ENCODE data around the gene DOC2B.
"Not testable (repeated sequence)": the region's sequence is repeated elsewhere in the genome, so short reads cannot be mapped to it uniquely, and the experiment has no call there.

Gene DOC2B

DNA sequence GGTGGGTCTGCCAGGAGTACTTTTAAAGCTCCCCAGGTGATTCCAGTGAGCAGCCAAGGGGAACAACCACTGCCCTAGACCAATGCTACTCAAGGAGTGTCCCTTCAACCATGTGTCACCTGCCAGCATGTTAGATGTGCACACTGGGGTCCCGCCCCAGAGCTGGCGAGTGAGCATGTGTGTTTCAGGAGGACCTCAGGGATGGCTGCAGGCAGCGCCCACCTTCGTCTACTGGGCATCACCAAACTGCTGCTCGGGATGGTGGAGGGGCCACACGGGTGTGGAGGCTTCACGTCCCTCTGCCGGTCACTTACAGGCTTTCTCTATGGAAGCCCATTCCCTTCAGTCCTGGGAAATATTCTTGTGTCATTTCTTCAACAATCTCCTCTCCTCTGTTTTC is 29.0 kb upstream of the DOC2B start:
- no peak for DNase-seq

DNA sequence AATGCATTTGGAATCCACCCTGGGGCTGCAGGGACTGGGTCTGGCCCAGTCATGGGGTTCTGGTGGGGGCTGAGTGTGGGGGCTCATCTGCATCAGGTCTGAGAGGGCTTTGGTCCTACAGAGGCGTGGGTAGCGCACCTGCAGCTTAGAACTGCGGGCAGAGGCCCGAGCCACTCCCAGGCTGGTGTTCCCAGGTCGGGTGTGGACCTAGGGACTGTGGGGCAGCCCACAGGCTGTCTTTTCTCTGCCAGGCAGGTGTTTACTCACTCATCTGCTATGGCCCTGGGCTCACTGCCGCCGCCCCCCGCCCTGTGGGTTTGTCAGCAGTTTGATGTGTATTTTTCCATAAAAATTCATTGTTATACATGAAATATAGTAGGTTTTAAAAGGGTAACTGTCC is 27.0 kb upstream of the DOC2B start:
- DNase-seq = no peak

DNA sequence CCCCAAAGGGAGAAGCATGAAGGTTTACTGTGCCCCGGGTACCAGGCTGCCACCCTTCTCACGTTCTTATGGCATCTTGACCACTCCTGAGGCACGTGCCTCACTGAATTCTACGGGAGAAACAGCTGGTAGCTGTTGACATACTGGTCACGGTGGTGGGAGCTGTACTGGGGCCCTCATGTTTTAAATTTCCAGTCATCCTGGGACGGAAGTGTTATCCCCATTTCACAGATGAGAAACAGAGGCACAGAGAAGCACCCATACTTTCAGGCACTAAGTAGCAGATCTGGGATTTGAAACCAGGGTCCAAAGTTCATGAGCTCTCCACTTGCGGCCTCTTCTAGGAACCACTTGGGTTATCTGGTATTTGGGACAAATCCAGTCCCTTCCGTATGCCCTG is 26.3 kb upstream of the DOC2B start:
- no peak for DNase-seq

- DNase-seq = no peak
Measured at GRCh38 chr17:206941-207560, 25.6 kb upstream of the DOC2B start.

DNA sequence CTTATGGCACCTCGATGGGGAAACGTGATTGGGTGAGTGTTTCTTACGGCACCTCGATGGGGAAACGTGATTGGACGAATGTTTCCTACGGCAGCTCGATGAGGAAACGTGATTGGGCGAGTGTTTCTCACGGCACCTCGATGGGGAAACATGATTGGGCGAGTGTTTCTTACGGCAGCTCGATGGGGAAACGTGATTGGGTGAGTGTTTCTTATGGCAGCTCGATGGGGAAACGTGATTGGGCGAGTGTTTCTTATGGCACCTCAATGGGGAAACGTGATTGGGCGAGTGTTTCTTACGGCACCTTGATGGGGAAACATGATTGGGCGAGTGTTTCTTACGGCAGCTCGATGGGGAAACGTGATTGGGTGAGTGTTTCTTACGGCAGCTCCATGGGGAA is 25.0 kb upstream of the DOC2B start:
- DNase-seq = not testable (repeated sequence)

DNA sequence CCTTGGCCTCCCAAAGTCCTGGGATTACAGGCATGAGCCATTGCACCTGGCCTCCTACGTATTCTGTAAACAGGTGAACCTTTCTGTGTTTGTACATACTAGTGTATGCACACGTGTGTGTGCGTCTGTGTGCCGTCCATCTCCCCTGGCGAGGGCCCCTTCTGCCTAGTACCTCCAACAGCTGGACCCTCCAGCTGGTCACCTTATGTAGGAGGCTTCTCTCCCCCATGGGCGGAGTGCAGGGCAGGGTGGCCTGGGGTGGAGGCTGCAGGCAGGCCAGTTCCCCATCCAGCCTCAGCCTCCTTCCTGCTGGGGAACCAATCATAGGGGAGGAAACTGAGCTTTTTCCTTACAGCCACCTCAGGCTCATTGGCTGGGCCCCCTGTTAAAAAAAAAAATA is 24.4 kb upstream of the DOC2B start:
- DNase-seq = no peak

GRCh38 chr17:205148-205669 is 23.8 kb upstream of the DOC2B start:
- DNase-seq = no peak

GRCh38 chr17:204427-205147 is 23.1 kb upstream of the DOC2B start:
- DNase-seq = no peak

DNA sequence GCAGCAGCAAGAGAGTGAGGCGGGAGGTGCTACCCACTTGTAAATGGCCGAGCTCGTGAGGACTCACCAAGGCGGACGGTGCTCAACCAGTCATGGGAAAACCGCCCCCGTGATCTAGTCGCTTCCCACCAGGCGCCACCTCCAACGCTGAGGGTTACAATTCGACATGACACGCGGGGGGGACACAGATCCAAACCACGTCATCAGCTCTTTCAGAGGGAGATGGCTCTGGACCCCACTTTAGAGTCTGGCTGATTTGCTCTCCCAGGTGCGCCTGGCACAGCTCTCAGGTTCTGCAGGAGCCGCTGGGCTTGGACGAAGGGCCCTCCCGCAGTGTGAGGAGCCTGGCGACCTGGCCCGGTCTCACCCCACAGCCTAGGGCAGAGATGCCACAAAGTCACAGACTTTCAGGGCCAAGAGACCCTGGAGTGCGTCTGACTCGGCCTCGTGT is 21.1 kb upstream of the DOC2B start:
- DNase-seq = no peak

- not testable (repeated sequence) for DNase-seq
Measured at GRCh38 chr17:201736-202135, 20.3 kb upstream of the DOC2B start.

DNA sequence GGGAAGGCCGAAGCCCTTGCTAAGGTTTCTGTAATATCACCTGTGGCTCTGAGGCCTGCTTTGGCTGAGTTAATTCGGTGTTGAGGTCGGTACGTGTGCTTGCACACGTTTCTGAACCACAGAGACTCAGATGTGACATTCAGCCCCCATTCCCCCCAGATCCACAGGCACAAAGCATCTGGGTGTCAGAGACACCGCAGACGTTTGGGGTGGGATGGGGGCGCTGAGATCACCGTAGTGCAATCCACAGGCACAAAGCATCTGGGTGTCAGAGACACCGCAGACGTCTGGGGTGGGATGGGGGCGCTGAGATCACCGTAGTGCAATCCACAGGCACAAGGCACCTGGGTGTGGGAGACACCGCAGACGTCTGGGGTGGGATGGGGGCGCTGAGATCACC is 19.8 kb upstream of the DOC2B start:
- DNase-seq = not testable (repeated sequence)

DNA sequence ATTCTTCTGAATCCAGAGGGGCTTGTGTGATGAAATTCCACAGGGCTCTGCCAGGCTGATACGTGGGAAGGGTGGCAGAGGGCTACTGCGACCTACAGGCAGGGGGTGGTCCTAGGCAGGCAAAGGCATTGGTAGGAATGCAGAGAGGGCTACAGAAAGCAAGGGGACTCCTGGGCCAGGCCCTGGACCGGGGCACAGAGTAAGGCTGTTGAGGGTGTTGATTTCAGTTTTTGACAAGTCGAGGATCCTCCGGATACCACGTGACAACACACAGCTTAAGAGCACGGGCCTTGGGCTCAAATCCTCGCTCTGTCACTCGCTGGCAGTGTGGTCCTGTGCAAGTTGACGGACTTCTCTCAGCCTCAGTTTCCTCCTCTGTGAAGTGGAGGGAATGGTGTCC is 19.1 kb upstream of the DOC2B start:
- no peak for DNase-seq

GRCh38 chr17:199806-200545 is 18.5 kb upstream of the DOC2B start:
- DNase-seq = no peak

DNA sequence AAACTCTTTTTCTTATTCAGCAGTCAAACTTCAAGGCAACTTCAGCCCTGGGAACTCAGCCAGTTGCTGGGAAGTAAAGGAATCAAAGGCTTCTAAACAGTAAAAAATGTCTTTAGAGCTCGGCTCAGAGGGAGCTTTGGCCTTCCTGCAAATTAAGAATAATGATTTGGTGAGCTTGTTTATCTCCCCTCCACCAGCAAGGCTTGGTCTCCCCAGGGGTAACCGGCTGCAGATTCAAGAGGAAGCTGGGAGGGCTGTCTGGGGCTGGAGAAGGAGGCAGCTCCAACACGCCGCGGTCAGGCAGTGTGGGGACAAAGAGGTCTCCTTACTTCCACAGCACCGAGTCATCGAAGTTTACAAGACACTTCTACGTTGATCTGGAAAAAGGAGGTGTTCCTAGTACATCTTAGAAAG is 17.7 kb upstream of the DOC2B start:
- no peak for DNase-seq

GRCh38 chr17:198225-198624 is 16.8 kb upstream of the DOC2B start:
- DNase-seq = not testable (repeated sequence)

DNA sequence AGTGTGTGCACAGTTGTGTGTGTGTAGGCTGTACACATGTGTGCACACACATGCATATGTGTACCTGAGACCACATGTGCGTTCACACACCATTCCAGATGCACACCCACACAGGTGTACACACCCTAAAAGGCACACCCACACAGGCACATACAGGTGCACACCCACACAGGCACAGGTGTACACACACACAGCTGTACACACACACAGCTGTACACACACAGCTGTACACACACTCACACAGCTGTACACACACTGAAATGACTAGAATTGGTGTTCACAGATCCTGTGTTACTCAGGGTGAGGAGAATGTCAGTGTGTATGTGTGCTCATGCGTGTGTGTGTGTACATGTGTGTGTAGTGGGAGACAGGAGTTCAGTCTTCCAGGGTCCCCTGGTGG is 15.9 kb upstream of the DOC2B start:
- no peak for DNase-seq

DNA sequence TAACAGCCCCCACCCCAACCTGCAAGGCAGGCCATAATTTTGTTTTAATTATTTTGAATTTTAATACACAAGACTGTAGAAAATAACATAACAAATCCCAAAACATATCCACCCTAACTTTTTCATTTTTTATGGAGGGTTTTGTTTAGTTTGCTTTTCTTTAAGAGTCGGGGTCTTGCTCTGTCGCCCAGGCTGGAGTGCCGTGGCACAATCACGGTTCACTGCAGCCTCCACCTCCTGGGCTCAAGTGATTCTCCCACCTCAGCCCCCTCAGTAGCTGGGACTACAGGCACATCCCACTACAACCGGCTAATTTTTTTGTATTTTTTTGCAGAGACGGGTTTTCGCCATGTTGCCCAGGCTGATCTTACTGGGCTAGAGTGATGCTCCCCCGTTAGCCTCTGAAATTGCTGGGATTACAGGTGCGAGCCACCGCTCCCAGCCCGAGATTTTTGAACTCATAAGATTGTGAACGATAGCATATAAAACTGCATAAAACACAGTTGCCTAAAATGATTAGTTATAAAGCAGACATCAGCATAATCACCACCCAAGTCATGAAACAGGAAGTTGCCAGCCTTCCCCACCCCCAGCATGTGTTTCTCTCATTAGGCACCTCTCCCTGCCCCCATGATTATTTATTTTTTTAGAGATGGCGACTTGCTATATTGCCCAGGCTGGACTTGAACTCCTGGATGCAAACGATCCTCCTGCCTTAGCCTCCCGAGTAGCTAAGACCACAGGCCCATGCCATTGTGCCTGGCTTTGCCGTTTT is 13.6 kb upstream of the DOC2B start:
- DNase-seq = no peak

GRCh38 chr17:193841-194806 is 12.7 kb upstream of the DOC2B start:
- no peak for DNase-seq

DNA sequence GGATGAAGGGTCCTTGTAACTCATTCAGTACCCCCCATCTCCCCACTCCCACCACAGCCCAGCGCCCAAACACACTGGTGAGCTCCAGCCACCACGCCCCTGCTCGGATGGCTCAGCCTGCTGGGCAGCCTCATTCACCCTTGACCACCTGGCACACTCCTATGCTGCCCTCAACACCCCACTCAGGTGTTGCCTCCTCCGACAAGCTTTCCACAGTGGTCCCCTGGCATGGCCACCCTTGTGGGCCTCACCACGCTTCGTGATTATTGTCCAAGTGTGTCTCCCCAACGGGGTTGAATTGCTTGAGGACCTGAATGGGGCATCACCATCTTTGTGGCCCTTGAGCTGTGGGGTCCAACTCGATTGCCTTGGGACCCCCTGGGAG is 12.0 kb upstream of the DOC2B start:
- no peak for DNase-seq

- no peak for DNase-seq
Measured at GRCh38 chr17:192666-193425, 11.4 kb upstream of the DOC2B start.

DNA sequence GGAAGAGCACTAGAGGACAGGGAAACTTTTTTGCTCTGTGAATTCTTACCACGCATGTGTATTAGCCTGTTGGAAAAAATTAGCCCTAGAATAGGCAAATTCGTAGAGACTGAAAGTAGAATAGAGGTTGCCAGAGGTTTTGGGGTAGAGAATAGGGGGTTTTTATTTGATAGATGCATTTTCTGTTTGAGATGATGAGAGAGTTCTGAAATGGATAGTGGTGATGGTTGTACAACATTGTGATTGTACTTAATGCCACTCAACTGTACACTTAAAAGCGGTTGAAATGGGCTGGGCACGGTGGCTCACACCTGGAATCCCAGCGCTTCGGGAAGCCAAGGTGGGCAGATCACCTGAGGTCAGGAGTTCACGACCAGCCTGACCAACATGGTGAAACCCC is 8.0 kb upstream of the DOC2B start:
- peak; percentile 5 for DNase-seq

All from activated naive CD4-positive, alpha-beta T cell treated with Interleukin-2 at 50 U/mL for 16 hours (primary cell).